AG09319 (cell line): Measurements from ENCODE around the gene FICD.
A peak's percentile ranks its signal among the peaks of the same experiment; 100 is the strongest.

ENCODE experiments used
- DNase-seq: peaks from one replicate; pipeline ENCODE4 v3.0.0-alpha.2; 2010; ENCODE audit warnings: low read depth; ENCODE audit errors: extremely low read depth
- CTCF ChIP-seq: IDR thresholded peaks from 2 replicates; pipeline ENCODE4 v1.5.1; 2011; ENCODE audit warnings: low read depth, mild to moderate bottlenecking, inconsistent platforms, low read length, moderate library complexity

The FICD gene

GRCh38 chr12:108564724-108565123 is 49.6 kb downstream of the FICD start:
- no peak for TF ChIP-seq CTCF
- no peak for DNase-seq

- TF ChIP-seq CTCF: no peak
- DNase-seq: no peak
Measured at GRCh38 chr12:108565146-108565545, 50.1 kb downstream of the FICD start.

GRCh38 chr12:108565976-108566375 is 50.9 kb downstream of the FICD start:
- DNase-seq: peak; percentile 40
- TF ChIP-seq CTCF: no peak

GRCh38 chr12:108566452-108566851 is 51.4 kb downstream of the FICD start:
- no peak for DNase-seq
- no peak for TF ChIP-seq CTCF

GRCh38 chr12:108567406-108568337 is 52.6 kb downstream of the FICD start:
- DNase-seq: no peak
- TF ChIP-seq CTCF: no peak

- no peak for DNase-seq
Measured at GRCh38 chr12:108568338-108569154, 53.5 kb downstream of the FICD start.

More at GRCh38 chr12:108568338-108569154, 53.5 kb downstream of the FICD start:
- TF ChIP-seq CTCF: no peak
